Endothelial cell of umbilical vein (primary cell): Measurements from ENCODE around the gene SART1.

Experiments used
- EZH2 ChIP-seq: IDR thresholded peaks from 2 replicates; pipeline ENCODE4 v1.6.1; 2012; ENCODE audit warnings: borderline replicate concordance, low read depth, mild to moderate bottlenecking, moderate library complexity, low read length, inconsistent platforms; ENCODE audit not compliant: severe bottlenecking
- POLR2A ChIP-seq: IDR thresholded peaks from 2 replicates; pipeline ENCODE4 v1.6.1; 2012; ENCODE audit warnings: low read depth, mild to moderate bottlenecking, control low read depth, low read length
- POLR2AphosphoS5 ChIP-seq: IDR thresholded peaks from 2 replicates; pipeline ENCODE4 v1.6.1; 2012; ENCODE audit warnings: low read depth, mild to moderate bottlenecking, control low read depth, low read length, moderate library complexity; ENCODE audit not compliant: insufficient read depth
- TF ChIP-seq, protein P1 (sequence below), 2 donors: IDR thresholded peaks; 1 replicate in 1 of 2; 2 replicates in 1 of 2; pipeline ENCODE4 v1.5.1; 2011; ENCODE audit warnings: low read length in 2 of 2, mild to moderate bottlenecking in 2 of 2, moderate library complexity in 2 of 2, control low read depth in 1 of 2, inconsistent platforms in 1 of 2, low read depth in 1 of 2; ENCODE audit not compliant: insufficient read depth in 1 of 2; ENCODE audit errors: extremely low read depth in 1 of 2

DNA sequence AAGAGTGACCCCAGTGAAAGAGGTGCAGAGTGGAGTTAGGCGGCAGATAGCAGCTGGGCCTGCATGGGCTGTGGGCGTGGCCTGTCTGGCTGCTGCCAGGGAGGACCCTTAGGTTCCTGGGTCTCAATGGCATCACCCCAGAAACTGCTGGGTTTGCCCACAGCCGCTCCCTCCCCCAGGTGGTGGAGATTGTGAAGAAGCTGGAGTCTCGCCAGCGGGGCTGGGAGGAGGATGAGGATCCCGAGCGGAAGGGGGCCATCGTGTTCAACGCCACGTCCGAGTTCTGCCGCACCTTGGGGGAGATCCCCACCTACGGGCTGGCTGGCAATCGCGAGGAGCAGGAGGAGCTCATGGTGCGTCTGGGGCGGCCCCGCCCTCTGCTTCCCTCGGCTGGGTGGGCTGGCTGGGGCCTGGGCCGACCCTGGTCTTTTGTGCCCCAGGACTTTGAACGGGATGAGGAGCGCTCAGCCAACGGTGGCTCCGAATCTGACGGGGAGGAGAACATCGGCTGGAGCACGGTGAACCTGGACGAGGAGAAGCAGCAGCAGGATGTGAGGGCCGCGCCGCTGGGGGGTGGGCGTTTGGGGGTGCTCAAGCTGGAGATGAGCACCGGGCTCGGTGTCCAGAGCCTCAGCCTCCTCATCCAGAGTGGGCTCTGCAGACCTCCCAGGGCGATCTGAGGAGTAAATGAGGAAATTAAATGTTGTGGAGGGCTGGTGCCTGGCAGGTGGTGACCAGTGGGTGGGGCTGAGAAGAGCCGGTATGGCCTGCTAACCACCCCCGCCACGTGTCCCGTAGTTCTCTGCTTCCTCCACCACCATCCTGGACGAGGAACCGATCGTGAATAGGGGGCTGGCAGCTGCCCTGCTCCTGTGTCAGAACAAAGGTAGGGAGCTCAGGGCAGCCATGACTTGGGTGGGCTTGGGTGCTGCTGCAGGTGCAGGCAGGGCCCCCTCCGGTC, 15.0 kb downstream of the SART1 start:
- TF ChIP-seq, protein P1, sequence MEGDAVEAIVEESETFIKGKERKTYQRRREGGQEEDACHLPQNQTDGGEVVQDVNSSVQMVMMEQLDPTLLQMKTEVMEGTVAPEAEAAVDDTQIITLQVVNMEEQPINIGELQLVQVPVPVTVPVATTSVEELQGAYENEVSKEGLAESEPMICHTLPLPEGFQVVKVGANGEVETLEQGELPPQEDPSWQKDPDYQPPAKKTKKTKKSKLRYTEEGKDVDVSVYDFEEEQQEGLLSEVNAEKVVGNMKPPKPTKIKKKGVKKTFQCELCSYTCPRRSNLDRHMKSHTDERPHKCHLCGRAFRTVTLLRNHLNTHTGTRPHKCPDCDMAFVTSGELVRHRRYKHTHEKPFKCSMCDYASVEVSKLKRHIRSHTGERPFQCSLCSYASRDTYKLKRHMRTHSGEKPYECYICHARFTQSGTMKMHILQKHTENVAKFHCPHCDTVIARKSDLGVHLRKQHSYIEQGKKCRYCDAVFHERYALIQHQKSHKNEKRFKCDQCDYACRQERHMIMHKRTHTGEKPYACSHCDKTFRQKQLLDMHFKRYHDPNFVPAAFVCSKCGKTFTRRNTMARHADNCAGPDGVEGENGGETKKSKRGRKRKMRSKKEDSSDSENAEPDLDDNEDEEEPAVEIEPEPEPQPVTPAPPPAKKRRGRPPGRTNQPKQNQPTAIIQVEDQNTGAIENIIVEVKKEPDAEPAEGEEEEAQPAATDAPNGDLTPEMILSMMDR (IDR thresholded peaks at IDR 0.05; ENCODE audit: extremely low read depth in 1 of 2, insufficient read depth in 1 of 2, low read depth in 1 of 2, low read length in 2 of 2), result no peak
- TF ChIP-seq EZH2 (no peak), POLR2AphosphoS5 (no peak), POLR2A (no peak)
